OCI-LY7 (cell line): Measurements from ENCODE around the gene NLRP14. TPM values are rescaled to one million over a fixed set of nuclear protein-coding genes. Genes with fewer than 3 reads are reported as not detected.

ENCODE experiments used
- BruUV-seq: library from RNA; stranded (reverse); fragments of 400-500 nt; replicated peaks from 2 replicates; lab custom pipeline; 2021; lab: Mats Ljungman, UMichigan
- CTCF ChIA-PET: fragments of 300-600 bp; sonication (Branson Sonifier 250); formaldehyde crosslinking; loops from one replicate; lab custom pipeline; 2022; ENCODE audit warnings: antibody characterized with exemption; ENCODE audit not compliant: unreplicated experiment; lab: Charles Lee
- POLR2A ChIA-PET: fragments of 300-600 bp; sonication (Branson Sonifier 250); formaldehyde crosslinking; loops from one replicate; lab custom pipeline; 2022; ENCODE audit warnings: antibody characterized with exemption; lab: Charles Lee
- DNase-seq: peaks from one replicate; pipeline ENCODE4 v3.0.0-alpha.2; 2015; ENCODE audit warnings: low spot score
- H2AFZ ChIP-seq: fragments of 200-600 bp; sonication (generic), shearing (Covaris generic); 2 replicates; pipeline ENCODE4 v1.6.1; 2014; ENCODE audit warnings: mild to moderate bottlenecking, antibody characterized with exemption, low read length, moderate library complexity
- H3K27ac ChIP-seq: fragments of 200-600 bp; sonication (generic); 2 replicates; pipeline ENCODE4 v1.5.1; 2014; ENCODE audit warnings: mixed run types, low read depth, mild to moderate bottlenecking, moderate library complexity, low read length, inconsistent platforms; ENCODE audit not compliant: poor library complexity, severe bottlenecking
- H3K36me3 ChIP-seq: fragments of 200-600 bp; sonication (generic); 2 replicates; pipeline ENCODE4 v1.6.1; 2014; ENCODE audit warnings: mild to moderate bottlenecking, antibody characterized with exemption, low read length, moderate library complexity, mixed read lengths; ENCODE audit not compliant: insufficient read depth
- H3K4me1 ChIP-seq: fragments of 200-600 bp; sonication (generic); 2 replicates; pipeline ENCODE4 v1.5.1; 2014; ENCODE audit warnings: mild to moderate bottlenecking, low read length; ENCODE audit not compliant: insufficient read depth, poor library complexity, severe bottlenecking
- H3K4me2 ChIP-seq: fragments of 200-600 bp; sonication (generic); 2 replicates; pipeline ENCODE4 v1.6.1; 2014; ENCODE audit warnings: mild to moderate bottlenecking, low read length
- H3K4me3 ChIP-seq: fragments of 200-600 bp; sonication (generic); 2 replicates; pipeline ENCODE4 v1.5.1; 2014; ENCODE audit warnings: mild to moderate bottlenecking, low read depth, low read length; ENCODE audit not compliant: poor library complexity, severe bottlenecking
- H3K79me2 ChIP-seq: fragments of 200-600 bp; sonication (generic); 2 replicates; pipeline ENCODE4 v1.6.1; 2016; ENCODE audit warnings: low read depth, mild to moderate bottlenecking, low read length, moderate library complexity, mixed read lengths; ENCODE audit not compliant: insufficient read depth
- H3K9me2 ChIP-seq: fragments of 200-600 bp; sonication (generic); 2 replicates; pipeline ENCODE4 v1.6.1; 2016; ENCODE audit warnings: mild to moderate bottlenecking, low read length, mixed read lengths; ENCODE audit not compliant: insufficient read depth
- H3K9me3 ChIP-seq: fragments of 200-600 bp; sonication (generic); 2 replicates; pipeline ENCODE4 v1.6.1; 2014; ENCODE audit warnings: mild to moderate bottlenecking, mixed run types, low read length, mixed read lengths
- H4K20me1 ChIP-seq: fragments of 200-600 bp; sonication (generic); 2 replicates; pipeline ENCODE4 v1.6.1; 2014; ENCODE audit warnings: mild to moderate bottlenecking, antibody characterized with exemption, low read length, moderate library complexity, mixed read lengths; ENCODE audit not compliant: insufficient read depth
- EZH2phosphoT487 ChIP-seq: fragments of 200-600 bp; sonication (generic); IDR thresholded peaks from 2 replicates; pipeline ENCODE4 v1.6.1; 2018; ENCODE audit warnings: low read depth, borderline replicate concordance, mild to moderate bottlenecking, mixed run types, antibody characterized with exemption, low read length, moderate library complexity, mixed read lengths
- intact Hi-C: fragments of 100-400 bp; cut with micrococcal nuclease; formaldehyde crosslinking; loops from one replicate; pipeline ENCODE4 v1.10.0; 2022; ENCODE audit not compliant: unreplicated experiment
- total RNA-seq, 2 experiments: library from RNA; depleted of rRNA in 1 of 2; stranded (reverse); fragments of >200 nt in 1 of 2; shearing (Covaris generic) in 1 of 2; gene quantifications; 2 replicates each; pipeline ENCODE4 v1.2.3, GENCODE V29; 2014 to 2022
- TF ChIP-seq, protein P1 (sequence below): fragments of 200-600 bp; sonication (generic); conservative IDR thresholded peaks from 2 replicates; pipeline ENCODE4 v1.5.1; 2014; ENCODE audit warnings: mild to moderate bottlenecking, antibody characterized with exemption, low read length, moderate library complexity, mixed read lengths

NLRP14 gene
- total RNA-seq, 2 experiments from 2014 or later: 3.8 to 6.4 TPM

DNA sequence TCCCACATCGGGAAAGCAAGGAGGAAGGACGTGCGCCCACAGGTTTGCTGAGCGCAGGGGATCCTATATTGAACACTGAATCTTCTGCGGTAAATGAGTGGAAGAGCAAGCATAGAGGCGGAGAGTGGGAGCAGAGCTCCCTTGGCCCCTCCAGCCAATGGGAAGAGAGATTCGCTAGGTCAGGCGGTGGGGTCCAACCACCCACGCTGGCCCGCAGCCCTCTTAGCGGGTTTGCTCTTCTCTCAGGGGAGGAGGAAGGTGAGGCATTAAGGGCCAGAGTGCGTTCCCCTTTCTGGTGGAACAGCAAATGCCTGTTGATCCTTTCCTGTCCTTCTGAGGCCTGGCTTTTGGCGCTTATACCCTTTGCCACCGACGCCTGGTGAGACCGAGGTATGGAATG is 10.6 kb downstream of the NLRP14 start:
- H3K9me3 ChIP-seq: no peaks in the 10 kb centered on the region
- no peaks in the 10 kb centered on the region for H4K20me1 ChIP-seq
- H3K4me3 ChIP-seq: no peak overlapping the region
- DNase-seq: no peak
- H3K36me3 ChIP-seq: no peaks in the 10 kb centered on the region
- no peaks in the 10 kb centered on the region for H3K9me2 ChIP-seq
- no peaks in the 10 kb centered on the region for H3K79me2 ChIP-seq
- no peak overlapping the region for H2AFZ ChIP-seq
- H3K4me2 ChIP-seq: no peak overlapping the region
- peaks cover 9% of the 10 kb centered on the region for H3K4me1 ChIP-seq
- TF ChIP-seq EZH2phosphoT487: no peak
- TF ChIP-seq, protein P1, sequence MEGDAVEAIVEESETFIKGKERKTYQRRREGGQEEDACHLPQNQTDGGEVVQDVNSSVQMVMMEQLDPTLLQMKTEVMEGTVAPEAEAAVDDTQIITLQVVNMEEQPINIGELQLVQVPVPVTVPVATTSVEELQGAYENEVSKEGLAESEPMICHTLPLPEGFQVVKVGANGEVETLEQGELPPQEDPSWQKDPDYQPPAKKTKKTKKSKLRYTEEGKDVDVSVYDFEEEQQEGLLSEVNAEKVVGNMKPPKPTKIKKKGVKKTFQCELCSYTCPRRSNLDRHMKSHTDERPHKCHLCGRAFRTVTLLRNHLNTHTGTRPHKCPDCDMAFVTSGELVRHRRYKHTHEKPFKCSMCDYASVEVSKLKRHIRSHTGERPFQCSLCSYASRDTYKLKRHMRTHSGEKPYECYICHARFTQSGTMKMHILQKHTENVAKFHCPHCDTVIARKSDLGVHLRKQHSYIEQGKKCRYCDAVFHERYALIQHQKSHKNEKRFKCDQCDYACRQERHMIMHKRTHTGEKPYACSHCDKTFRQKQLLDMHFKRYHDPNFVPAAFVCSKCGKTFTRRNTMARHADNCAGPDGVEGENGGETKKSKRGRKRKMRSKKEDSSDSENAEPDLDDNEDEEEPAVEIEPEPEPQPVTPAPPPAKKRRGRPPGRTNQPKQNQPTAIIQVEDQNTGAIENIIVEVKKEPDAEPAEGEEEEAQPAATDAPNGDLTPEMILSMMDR: no peak
- ChIA-PET POLR2A (no interaction called here), CTCF (no interaction called here)
- no TSS peak for BruUV-seq
- intact Hi-C loops: no loop called here
- no peak overlapping the region for H3K27ac ChIP-seq

DNA sequence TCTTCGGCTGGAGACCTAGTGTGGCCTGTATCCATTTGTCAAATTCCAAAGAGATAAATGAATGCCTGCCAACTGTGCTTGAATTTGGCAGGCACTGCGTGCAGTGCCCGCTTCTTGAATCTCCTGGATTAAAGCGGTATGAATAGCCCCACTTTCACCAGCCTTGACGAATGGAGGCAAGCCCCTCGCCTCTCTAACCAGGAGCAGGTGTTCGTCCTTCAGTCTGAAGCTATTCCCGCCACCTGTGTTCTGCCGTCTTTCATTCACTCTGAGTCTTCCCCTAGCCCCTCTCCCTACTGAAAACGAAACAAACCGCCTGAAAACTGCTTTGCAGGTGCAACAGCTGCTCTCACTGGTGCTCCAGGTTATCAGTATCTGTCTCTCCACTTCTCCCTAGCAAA is 11.2 kb downstream of the NLRP14 start:
- Histone ChIP-seq H3K79me2 (no peaks in the 10 kb centered on the region), H4K20me1 (no peaks in the 10 kb centered on the region), H3K4me1 (peaks cover 9% of the 10 kb centered on the region), H3K27ac (no peak overlapping the region), H3K36me3 (no peaks in the 10 kb centered on the region), H3K9me3 (no peaks in the 10 kb centered on the region), H2AFZ (no peak overlapping the region), H3K9me2 (no peaks in the 10 kb centered on the region), H3K4me2 (no peak overlapping the region), H3K4me3 (no peak overlapping the region)
- no peak for TF ChIP-seq EZH2phosphoT487
- TF ChIP-seq, protein P1: no peak
- peak; percentile 35 for DNase-seq
- no TSS peak for BruUV-seq
- intact Hi-C loops: no loop called here
- POLR2A ChIA-PET: no interaction called here
- CTCF ChIA-PET: no interaction called here

DNA sequence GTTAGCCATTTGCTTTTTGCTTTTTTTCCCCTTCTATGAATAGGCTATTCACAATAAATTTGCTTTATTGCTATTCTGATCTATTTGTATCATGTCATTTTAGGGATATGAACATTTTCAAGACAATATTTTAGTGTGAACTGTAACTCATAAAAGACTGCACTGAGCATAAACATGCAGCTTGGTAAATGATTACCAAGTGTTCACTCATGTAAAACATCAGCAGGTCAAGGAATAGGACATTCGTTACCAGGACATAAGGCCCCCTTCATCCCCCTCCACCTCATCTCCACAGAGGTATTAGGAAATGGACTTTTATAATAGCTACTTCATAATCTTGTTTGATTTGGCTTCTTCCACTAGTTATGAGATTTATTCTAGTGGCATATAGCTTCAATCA is 12.4 kb downstream of the NLRP14 start:
- Histone ChIP-seq H3K27ac (no peak overlapping the region), H3K36me3 (no peaks in the 10 kb centered on the region), H3K9me3 (no peaks in the 10 kb centered on the region), H3K79me2 (no peaks in the 10 kb centered on the region), H4K20me1 (no peaks in the 10 kb centered on the region), H3K4me2 (no peak overlapping the region), H3K9me2 (no peaks in the 10 kb centered on the region), H3K4me1 (peaks cover 9% of the 10 kb centered on the region), H3K4me3 (no peak overlapping the region), H2AFZ (no peak overlapping the region)
- TF ChIP-seq, protein P1: no peak
- no peak for TF ChIP-seq EZH2phosphoT487
- no TSS peak for BruUV-seq
- ChIA-PET POLR2A (no interaction called here), CTCF (no interaction called here)
- DNase-seq: no peak
- intact Hi-C loops: no loop called here
